SKM-1 (cell line): ENCODE data around the gene ZNF445.
"Not testable (repeated sequence)": the region's sequence is repeated elsewhere in the genome, so short reads cannot be mapped to it uniquely, and the experiment has no call there.

Source experiments
- DNase-seq: peaks from one replicate; lab custom pipeline; 2025; ENCODE audit not compliant: unreplicated experiment; lab: John Stamatoyannopoulos, UW

The ZNF445 gene

GRCh38 chr3:44436181-44436580, 41.3 kb downstream of the ZNF445 start:
- DNase-seq, result no peak

- no peak for DNase-seq
Observed at GRCh38 chr3:44434834-44435510, 42.5 kb downstream of the ZNF445 start.

GRCh38 chr3:44430466-44430865, 47.0 kb downstream of the ZNF445 start:
- no peak for DNase-seq

- DNase-seq, result no peak
Observed at GRCh38 chr3:44429459-44429858, 48.0 kb downstream of the ZNF445 start.

- DNase-seq, result no peak
Observed at GRCh38 chr3:44428910-44429309, 48.6 kb downstream of the ZNF445 start.

GRCh38 chr3:44427683-44428082, 49.8 kb downstream of the ZNF445 start:
- DNase-seq, result no peak

GRCh38 chr3:44424758-44425157, 52.7 kb downstream of the ZNF445 start:
- DNase-seq, result no peak

GRCh38 chr3:44421280-44421679, 56.2 kb downstream of the ZNF445 start:
- DNase-seq, result no peak

GRCh38 chr3:44420676-44421075, 56.8 kb downstream of the ZNF445 start:
- DNase-seq, result no peak

- DNase-seq, result no peak
Observed at GRCh38 chr3:44419923-44420650, 57.4 kb downstream of the ZNF445 start.

GRCh38 chr3:44419116-44419922, 58.2 kb downstream of the ZNF445 start:
- DNase-seq, result no peak

GRCh38 chr3:44418549-44418948, 58.9 kb downstream of the ZNF445 start:
- DNase-seq, result no peak

GRCh38 chr3:44418118-44418517, 59.4 kb downstream of the ZNF445 start:
- DNase-seq, result not testable (repeated sequence)

- DNase-seq, result no peak
Observed at GRCh38 chr3:44416031-44417030, 61.1 kb downstream of the ZNF445 start.

GRCh38 chr3:44415421-44415820, 62.0 kb downstream of the ZNF445 start:
- DNase-seq, result no peak

- no peak for DNase-seq
Observed at GRCh38 chr3:44414517-44415090, 62.9 kb downstream of the ZNF445 start.

GRCh38 chr3:44412365-44412764, 65.1 kb downstream of the ZNF445 start:
- DNase-seq, result no peak

GRCh38 chr3:44411031-44411645, 66.3 kb downstream of the ZNF445 start:
- no peak for DNase-seq

GRCh38 chr3:44409640-44410410, 67.6 kb downstream of the ZNF445 start:
- DNase-seq, result no peak
